NCI-H1436 (cell line): ENCODE measurements around the gene OR52L1.
A peak's percentile ranks its signal among the peaks of the same experiment; 100 is the strongest.
"Not testable (repeated sequence)": the region's sequence is repeated elsewhere in the genome, so short reads cannot be mapped to it uniquely, and the experiment has no call there.

Experiments used
- DNase-seq: peaks from one replicate; lab custom pipeline; 2025; lab: John Stamatoyannopoulos, UW

OR52L1 gene

DNA sequence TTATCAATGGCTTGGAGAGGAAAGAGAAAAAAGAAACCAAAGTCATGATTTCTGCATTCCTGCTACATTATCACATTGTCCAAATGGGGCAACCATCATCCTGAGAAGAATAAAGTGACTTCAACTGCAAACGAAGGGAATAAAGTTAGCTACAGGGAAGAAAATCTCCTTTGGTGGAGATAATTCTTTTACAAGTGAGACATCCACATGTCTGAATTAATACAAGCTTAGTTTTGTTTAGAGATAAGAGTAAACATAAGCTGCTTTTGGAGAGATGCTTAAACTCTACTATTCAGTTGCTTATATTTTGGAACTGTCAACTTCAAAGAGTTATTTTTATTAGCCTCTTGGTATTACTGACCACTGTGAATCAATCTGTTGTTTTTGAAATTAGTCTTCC lies at the start of gene OR52L1:
TSS of gene OR52L1 (minus strand) at position 101 of the 400 bp plus-strand sequence. CDS start at position 46, 55 bp downstream.
- no peak for DNase-seq

DNA sequence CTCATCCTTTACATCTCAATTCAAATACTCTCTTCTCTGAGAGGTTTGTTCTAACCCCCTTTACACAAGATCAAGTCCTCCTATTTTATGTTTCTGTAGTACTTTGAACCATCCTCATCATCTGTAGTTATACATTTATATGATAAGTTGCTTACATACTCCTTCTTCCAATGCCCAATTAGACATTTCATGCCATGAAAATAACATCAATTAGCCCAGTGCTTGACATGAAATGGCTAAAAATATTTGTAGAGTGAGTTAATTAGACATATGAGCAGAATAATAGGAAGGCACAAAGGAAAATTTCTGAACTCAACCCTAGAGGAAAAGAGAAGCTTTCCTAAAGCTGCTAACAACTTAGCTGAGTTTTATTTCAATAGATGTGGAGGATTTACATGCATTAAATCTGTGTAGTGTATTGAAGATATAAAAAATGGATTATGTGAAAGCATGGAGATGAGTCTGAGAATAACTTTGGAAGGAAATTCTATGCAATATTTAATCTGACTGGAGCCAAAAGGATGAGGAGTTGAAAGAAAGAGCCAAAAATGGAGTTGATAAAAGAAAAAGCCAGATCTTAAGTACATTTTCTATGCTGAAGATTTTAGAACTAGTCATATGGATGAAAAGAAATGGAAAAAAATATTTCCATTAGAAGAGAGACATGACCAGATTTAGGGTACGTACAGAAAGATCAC lies 44.1 kb upstream of the OR52L1 start, which contains the start of gene OR56A1:
TSS of gene OR56A1 (minus strand) at position 51 of the 698 bp plus-strand sequence. CDS start 3,066 bp downstream, outside the sequence.
- DNase-seq: no peak

DNA sequence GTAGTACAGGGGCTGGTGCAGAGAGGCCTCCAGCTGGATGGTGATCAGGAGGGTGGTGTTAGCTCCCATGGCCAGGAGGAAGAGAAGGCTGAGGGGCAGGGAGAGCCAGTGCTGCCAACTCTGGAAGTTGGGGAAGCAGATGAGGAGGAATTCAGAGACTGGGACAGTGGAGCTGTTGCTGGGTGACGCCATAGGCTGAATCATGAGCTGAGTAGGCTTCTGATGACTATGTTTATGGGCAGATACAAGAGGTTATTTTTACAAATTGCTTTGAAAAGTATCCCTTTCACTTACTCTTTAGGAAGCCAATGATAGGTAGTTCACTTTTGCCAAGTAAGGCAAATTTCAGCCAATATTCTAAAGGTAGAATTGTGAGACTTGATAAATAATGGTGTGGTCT lies 40.7 kb upstream of the OR52L1 start:
- no peak for DNase-seq

DNA sequence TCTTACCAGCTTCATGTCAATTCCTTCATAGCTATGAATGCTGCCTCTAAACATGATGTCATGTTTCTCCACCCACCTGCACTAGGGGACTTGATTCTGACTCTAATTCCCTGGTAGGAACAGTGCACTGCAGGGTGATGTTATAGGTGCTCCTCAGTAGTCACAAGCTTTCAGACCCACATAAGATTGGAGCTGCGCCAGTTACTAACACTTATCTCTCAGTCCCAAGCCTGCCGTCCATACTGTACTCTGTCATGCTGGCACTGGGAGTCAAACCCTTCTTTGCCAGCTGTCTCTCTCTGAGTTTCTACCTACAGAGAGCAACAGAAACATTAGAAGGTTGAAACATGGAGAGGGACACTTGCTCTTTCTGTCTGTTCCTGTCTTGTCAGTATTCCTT lies 38.3 kb upstream of the OR52L1 start:
- no peak for DNase-seq

DNA sequence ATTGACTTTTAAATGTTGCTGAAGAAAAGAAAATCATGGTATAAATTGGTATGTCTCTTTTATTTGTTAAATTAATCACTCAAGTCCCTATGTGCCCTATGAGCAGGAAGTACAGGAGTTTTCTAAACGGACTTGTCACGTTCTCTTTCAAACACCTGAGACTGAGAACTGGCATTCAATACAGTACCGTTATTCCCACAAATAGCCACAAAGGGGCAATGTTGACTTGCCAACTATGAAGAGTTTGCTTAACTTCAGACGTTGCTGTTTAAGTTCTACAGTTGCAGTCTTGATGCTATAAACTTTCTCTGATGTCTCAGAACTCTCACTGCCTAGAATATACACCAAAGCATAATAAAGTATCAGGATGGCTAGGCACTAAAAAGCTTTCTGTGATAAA lies 36.2 kb upstream of the OR52L1 start:
- DNase-seq: peak; percentile 9

DNA sequence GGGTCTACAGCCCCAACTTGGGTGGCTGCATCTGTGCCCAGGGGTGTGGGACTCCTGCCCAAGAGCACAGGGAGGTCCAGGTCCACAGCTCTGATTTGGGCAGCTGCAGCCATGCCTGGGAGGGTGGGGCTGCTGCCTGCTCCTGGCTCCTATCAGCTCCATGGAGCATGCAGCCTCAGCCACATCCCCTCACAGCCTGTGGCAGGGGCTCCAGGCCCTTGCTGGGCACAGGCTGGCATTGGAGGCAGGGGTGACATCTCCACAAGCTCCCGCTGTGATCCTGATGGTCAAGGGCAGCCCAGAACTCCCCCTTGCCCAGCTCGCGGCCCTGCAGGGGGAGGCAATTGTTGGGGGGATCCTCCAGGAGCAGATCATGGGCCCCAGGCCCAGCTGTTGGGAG lies 26.3 kb upstream of the OR52L1 start:
- DNase-seq: no peak

DNA sequence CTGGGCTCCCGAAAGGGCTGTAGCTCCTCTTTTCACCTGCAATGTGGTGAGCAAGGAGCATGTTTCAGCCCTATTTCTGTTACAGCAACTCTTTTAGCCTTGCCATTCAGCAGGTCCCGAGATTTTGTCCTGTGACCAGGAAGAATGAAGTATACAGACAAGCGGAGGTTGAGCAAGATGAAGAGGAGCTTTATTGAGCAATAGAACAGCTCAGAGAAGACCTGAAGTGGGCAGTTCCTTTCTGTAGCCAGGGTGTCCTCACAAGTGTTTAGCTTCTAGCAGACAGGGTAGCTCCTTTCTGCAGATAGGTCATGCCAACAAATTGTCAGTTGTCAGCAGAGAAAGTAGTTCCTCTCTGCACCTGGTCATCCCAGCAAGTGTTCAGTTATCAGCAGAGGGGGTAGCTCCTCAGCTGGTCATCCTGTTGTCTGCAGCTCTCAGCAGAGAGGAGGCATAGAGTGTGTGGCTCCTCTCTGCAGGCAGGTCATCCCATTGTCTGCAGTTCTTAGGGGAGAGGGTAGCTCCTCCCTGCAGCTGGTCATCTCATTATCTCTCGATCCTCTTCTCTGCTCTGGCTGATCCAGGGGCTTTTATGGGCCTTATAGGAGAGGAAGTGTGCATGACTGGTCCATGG lies 25.4 kb upstream of the OR52L1 start:
- DNase-seq: no peak

DNA sequence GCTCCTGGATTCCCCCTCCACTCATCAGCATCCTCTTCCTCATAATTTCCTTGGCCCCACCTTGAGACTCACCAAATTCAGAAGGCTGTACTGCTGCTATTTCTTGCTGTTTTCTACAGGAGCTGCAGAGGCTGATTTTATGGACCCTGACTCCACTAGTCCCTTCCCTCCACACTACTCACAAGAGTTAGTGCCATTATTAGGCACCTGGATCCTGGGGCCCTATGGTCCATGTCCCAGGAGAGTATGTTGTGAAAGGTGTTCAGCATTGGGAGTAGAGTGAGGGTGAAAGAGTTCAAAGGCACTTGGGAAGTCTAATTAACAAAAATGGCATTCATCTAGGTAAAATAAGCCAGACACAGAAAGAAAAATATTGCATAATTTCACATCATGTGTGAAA lies 20.1 kb upstream of the OR52L1 start, which contains the start of gene OR56A4:
TSS of gene OR56A4 (minus strand) at position 101 of the 400 bp plus-strand sequence. CDS start 3,954 bp downstream, outside the sequence.
- DNase-seq: no peak

DNA sequence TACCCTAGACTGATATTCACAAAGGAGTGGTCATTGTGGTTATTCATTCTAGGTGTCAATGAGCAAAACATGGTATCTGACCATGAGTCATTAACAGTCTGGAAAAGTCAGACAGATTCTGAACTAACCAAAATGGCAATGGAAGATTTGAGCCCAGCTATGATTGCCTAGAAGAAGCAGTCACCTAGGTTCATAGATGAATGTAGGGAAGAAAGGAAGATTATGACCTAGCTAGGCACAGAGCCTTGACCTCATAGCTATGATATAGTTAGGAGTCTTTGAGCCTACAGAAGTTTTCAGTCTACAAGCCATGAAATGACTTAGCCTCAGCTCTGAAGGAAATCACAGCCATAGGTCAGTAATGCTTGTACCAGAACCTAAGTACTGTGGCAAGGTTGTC lies 19.6 kb upstream of the OR52L1 start:
- no peak for DNase-seq

DNA sequence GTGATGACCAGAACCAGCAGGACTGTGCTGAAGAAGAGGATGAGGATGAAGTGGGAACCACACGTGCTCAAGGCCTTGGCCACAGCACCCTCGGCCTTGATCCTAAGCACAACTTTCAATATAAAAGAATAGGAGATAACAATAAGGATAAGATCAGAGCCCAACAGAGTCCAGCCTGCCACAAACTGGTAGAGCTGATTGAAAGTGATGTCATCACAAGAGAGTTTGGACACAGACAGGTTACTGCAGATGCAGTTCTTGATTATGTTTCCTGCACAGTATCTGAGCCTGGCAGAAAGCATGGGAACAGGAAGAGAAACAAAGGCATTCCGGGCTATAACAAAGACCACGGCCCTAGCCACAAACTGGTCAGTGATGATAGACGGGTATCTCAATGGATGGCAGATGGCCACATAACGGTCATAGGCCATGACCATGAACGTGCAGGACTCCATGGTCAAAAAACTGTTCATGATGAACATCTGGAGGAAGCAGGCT lies 15.5 kb upstream of the OR52L1 start:
- DNase-seq: no peak

DNA sequence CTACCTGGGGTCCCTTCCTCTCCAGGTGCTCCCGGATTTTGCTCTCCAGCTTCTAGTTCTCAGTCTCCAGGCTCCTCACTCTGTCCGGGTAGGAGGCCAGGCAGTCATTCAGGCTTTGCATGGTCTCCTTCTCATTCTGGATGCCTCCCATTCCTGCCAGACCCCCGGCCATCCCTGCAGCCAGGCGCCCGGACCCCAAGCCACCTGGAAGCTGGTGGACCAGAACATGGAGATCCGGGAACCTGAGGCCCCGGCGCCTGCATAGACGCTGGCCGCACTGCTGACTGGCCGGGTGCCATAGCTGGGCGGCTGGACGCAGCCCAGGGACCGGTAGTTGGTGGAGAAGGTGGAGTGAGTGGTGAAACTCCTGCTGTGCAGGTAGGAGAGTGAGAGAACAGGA lies 8.0 kb upstream of the OR52L1 start:
- DNase-seq: no peak

DNA sequence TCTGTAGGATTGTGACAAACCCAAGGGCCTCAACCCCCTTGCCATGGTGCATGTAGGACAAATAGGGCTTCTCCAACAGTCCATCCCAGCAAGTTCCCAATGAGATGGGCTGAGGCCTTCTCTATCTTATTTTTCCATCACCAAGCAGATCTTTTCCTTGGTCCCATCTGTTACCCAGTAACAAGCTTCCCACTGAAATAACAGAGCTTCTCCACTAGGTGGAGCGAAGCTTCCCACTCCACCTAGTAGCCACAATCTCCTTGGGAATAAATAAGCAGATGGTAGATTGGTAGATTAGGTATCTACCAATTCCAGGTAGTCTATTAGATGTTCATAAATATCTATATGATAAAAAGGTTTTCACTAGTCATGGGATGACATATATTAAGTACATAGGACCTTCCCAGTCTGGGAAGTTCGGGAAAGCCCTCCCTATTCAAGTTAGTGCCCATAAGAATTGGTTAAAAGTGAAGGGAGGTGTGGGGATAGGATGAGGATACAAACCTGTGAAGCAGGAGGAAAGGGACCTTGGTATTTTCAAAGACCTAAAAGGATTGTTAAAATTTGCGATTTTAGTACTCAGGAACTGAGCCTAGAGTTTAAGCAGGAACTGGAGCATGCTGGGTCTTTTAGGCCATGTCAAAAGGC lies 5.9 kb upstream of the OR52L1 start:
- DNase-seq: no peak

DNA sequence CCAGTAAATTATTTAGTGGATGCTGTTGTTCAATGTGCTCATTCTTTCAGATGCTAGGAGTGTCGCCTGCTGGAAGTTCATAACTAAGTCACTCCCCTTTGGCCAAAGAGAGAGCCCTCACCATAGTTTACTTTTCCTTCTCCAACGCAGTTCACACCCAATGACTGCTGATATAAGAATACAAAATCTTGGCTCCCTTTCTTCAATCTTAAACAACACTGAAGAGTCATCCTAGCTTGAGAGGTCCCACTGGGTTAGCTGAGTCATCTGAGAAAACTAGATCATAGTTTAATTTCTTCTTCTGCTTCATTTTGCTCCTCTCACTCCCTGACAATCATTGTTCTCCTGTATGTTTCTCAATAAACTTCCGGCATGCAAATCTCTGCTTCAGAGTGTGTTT lies 5.4 kb upstream of the OR52L1 start:
- DNase-seq: no peak

DNA sequence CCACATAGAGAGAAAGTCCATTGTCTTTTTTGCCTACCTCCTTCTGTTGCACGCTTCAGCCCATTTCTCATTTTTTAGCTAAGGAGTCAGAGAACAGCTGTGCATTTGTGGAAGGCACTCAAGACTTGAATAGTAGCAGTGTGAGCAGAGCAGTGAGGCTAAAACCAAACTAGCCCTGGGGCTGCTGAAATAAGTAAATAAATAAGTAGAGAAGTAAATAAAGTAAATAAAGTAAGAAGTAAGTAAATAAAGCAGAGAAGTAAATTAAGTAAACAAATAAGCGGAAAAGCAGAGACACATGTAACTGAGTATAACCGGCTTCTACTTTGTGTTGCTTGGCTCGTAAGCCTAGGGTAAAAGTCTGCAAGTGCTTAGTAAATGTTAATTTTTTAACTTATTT lies 2.4 kb upstream of the OR52L1 start:
- no peak for DNase-seq

DNA sequence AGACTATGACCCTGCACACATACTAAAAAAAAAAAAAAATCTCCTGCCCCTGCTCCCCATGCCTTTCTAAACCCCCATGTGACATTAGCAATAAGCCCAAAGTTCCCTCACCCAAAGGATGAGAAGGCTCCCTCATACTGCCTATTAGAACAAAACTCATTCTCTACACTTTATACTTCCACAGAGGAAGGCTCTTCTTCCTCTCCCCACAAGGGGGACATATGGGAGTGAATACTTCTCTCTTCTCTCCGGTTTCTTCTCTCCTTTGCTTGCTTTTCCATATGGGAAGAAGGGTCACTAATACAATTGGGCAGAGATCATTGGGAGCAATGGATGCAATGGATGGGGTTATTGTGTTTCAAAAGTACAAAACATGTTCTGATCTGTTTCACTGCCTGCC lies 3.3 kb downstream of the OR52L1 start:
- no peak for DNase-seq

DNA sequence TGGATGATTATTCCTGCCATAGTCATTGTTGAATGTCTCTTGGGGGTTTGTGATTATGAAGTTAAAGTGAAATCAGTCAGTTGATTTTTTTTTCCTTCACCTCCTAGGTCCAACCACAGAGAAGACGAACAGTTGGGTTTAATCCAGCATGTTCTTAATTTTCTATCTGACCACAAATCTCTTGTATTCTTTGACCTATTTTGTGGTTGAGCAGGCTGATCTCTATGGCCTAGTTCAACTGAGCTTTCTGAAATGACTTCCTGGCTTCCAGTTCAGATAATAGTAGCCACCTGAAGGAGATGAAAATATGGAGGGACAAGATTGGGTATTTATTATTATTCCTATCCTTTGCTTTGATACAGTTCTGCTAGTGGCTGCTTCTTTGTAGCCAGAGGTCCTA lies 13.3 kb downstream of the OR52L1 start:
- DNase-seq: no peak

DNA sequence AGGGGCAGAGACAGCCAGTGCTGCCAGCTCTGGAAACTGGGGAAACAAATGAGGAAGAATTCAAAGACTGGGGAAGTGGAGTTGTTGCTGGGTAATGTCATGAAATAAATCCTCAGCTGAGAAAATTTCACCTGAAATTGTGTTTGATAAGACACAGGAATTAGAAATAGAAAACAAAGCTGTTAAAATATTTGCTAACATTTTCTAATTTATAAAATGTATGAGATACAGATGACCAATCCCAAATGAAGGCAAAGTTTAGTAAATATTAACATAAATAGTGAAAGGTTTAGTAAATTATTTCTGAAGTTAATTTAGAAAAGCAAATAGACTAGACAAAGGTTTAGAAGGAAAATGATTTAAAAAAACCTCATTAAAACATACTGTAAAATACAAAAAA lies 18.4 kb downstream of the OR52L1 start, which contains the start of gene OR56A5:
TSS of gene OR56A5 (minus strand) at position 101 of the 400 bp plus-strand sequence. CDS start at position 101, 0 bp downstream.
- DNase-seq: no peak

DNA sequence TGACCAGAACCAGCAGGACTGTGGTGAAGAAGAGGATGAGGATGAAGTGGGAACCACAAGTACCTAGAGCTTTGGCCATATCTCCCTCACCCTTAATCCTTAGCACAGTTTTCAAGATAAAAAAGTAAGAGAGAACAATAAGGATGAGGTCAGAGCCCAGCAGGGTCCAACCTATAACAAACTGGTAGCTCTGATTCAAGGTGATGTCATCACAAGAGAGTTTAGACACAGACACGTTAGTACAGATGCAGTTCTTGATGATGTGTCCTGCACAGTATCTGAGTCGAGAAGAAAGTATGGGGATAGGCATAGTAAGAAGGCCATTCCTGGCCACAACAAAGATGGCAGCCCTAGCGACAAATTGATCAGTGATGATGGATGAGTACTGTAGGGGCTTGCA lies 19.1 kb downstream of the OR52L1 start:
- DNase-seq: no peak

DNA sequence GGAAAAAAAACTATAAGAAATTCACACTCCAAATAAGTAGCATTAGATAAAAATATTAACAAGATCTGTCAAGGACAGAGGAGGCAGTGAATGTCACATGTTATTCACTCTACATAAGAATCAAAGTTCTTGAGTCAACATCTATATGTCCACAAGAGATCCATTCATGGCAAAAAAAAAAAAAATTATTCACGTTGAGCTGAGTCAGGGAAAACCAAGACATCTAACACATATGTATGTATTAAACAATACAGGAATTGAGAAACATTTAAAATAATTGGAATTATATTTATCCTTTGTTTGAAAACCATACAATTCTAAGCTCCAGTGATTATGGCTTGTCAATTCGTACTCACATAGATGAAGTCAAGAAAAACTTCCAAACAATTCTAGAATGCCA lies 19.8 kb downstream of the OR52L1 start:
- no peak for DNase-seq

DNA sequence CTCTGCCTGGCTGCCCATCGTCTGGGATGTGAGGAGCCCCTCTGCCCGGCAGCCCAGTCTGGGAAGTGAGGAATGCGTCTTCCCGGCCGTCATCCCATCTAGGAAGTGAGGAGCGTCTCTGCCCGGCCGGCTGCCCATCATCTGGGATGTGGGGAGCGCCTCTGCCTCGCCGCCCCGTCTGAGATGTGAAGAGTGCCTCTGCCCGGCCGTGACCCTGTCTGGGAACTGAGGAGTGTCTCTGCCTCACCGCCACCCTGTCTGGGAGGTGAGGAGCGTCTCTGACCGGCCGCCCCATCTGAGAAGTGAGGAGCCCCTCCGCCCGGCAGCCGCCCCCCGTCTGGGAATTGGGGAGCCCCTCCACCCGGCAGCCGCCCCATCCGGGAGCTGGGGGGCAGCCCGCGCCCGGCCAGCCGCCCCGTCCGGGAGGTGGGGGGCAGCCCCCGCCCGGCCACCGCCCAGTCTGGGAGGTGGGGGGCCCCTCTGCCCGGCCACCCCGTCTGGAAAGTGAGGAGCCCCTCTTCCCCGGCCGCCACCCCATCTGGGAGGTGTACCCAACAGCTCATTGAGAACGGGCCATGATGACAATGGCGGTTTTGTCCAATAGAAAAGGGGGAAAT lies 26.0 kb downstream of the OR52L1 start:
- DNase-seq: not testable (repeated sequence)

DNA sequence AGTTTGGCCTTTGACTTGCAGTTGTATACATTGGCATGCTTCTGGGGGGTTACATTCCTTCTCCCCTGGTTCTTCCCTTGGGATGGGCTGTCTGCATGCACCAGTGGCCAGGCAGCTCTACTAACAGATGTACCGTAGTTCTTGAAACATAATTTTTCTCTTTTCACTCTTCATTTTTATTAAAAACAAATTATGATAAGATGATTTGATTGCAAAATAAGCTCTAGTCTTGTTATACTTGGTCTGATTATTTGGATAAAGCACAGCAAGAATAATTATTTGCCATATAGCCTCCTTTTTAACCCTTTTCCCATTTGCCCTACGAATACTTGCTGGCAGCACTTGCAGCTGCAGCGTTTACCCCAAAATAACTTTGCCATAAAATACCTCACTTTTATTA lies 31.2 kb downstream of the OR52L1 start:
- no peak for DNase-seq

DNA sequence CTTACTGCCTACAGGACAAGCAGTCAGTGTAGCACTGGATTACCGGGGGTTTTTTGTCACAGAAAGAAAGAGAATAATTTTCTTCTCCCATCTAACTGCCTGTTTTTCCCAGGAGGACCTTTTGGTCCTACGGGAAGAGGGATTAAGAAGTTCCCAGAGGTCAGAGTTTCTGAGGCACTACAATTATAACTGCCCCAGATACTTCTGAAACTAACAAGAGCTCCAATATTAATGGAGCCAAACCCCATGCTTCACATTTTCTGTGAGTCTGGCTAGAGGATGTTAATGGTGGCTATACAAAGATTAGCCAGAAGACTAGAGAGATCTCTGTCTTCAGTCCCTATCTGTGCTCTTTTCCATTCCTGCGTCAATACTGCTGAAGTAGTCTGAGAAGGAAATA lies 44.8 kb downstream of the OR52L1 start, which contains the start of gene OR56A3:
TSS of gene OR56A3 (plus strand) at position 301 of the 400 bp plus-strand sequence. CDS start 5,096 bp downstream, outside the sequence.
- no peak for DNase-seq
